Gastroesophageal sphincter (tissue), 3 donors: ENCODE results near the gene AK8.

Experiments used
- EP300 ChIP-seq: sonication (generic); formaldehyde crosslinking; IDR thresholded peaks from one replicate; pipeline ENCODE4 v1.6.1; 2017; ENCODE audit warnings: antibody characterized with exemption, mild to moderate bottlenecking
- POLR2A ChIP-seq, 2 donors: fragments of 450-650 bp; IDR thresholded peaks; one replicate each; pipeline ENCODE4 v1.6.1; 2017; ENCODE audit warnings: antibody characterized with exemption in 2 of 2, mild to moderate bottlenecking in 2 of 2, moderate library complexity in 1 of 2
- POLR2AphosphoS5 ChIP-seq: sonication (generic); formaldehyde crosslinking; IDR thresholded peaks from one replicate; pipeline ENCODE4 v1.6.1; 2017; ENCODE audit warnings: antibody characterized with exemption
- TF ChIP-seq, protein P1 (sequence below), 4 experiments: fragments of 200-600 bp in 2 of 4; fragments of 450-650 bp in 2 of 4; sonication (generic) in 1 of 4; IDR thresholded peaks; one replicate each; pipeline ENCODE4 v1.5.1; 2017 to 2019; ENCODE audit warnings: antibody characterized with exemption in 4 of 4, mild to moderate bottlenecking in 2 of 4, moderate library complexity in 2 of 4

DNA sequence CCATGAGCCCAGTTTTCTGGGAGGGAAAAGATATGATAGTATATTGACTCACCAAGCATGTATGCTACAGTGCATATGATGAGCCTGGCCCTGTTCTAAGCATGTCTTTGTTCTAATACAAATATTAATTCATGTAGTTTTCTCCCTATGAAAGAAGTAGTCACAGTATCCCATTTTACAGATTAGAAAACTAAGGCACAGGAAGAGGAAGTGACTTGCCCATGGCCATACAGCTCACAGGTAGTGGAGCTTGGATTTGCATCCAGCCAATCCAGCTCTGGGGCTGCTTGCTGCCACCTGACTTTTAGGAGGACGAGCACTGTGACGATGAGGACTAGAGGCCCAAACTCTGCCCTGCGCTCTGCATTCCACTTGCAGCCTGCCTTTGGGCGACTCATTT lies 76.4 kb downstream of the AK8 start:
- TF ChIP-seq POLR2AphosphoS5 (no peak), EP300 (no peak), POLR2A (IDR thresholded peaks at IDR 0.05) (no peak)
- TF ChIP-seq, protein P1, sequence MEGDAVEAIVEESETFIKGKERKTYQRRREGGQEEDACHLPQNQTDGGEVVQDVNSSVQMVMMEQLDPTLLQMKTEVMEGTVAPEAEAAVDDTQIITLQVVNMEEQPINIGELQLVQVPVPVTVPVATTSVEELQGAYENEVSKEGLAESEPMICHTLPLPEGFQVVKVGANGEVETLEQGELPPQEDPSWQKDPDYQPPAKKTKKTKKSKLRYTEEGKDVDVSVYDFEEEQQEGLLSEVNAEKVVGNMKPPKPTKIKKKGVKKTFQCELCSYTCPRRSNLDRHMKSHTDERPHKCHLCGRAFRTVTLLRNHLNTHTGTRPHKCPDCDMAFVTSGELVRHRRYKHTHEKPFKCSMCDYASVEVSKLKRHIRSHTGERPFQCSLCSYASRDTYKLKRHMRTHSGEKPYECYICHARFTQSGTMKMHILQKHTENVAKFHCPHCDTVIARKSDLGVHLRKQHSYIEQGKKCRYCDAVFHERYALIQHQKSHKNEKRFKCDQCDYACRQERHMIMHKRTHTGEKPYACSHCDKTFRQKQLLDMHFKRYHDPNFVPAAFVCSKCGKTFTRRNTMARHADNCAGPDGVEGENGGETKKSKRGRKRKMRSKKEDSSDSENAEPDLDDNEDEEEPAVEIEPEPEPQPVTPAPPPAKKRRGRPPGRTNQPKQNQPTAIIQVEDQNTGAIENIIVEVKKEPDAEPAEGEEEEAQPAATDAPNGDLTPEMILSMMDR (IDR thresholded peaks at IDR 0.05) = no peak
